22Rv1 (cell line): ENCODE results near the gene RBM22.

Experiments used
- ZFX ChIP-seq: fragments of 450-650 bp; IDR thresholded peaks from 2 replicates; pipeline ENCODE4 v1.6.1; 2017; ENCODE audit warnings: antibody characterized with exemption, borderline replicate concordance
- TF ChIP-seq, protein P1 (sequence below): fragments of 450-650 bp; IDR thresholded peaks from 2 replicates; pipeline ENCODE4 v1.5.1; 2017; ENCODE audit warnings: mild to moderate bottlenecking

GRCh38 chr5:150694612-150695011 lies 6.2 kb downstream of the RBM22 start:
- TF ChIP-seq, protein P1, sequence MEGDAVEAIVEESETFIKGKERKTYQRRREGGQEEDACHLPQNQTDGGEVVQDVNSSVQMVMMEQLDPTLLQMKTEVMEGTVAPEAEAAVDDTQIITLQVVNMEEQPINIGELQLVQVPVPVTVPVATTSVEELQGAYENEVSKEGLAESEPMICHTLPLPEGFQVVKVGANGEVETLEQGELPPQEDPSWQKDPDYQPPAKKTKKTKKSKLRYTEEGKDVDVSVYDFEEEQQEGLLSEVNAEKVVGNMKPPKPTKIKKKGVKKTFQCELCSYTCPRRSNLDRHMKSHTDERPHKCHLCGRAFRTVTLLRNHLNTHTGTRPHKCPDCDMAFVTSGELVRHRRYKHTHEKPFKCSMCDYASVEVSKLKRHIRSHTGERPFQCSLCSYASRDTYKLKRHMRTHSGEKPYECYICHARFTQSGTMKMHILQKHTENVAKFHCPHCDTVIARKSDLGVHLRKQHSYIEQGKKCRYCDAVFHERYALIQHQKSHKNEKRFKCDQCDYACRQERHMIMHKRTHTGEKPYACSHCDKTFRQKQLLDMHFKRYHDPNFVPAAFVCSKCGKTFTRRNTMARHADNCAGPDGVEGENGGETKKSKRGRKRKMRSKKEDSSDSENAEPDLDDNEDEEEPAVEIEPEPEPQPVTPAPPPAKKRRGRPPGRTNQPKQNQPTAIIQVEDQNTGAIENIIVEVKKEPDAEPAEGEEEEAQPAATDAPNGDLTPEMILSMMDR: no peak
- TF ChIP-seq ZFX: no peak
